Uterus (tissue), 2 donors: Measurements from ENCODE around the gene HRH3.

Source experiments
- CTCF ChIP-seq, 4 experiments: fragments of 200-600 bp in 2 of 4; fragments of 450-650 bp in 2 of 4; sonication (generic) in 2 of 4; IDR thresholded peaks; one replicate each; pipeline ENCODE4 v1.5.1; 2016 to 2019; ENCODE audit warnings: antibody characterized with exemption in 4 of 4, mild to moderate bottlenecking in 2 of 4, moderate library complexity in 1 of 4
- POLR2A ChIP-seq, 2 donors: fragments of 450-650 bp; IDR thresholded peaks; one replicate each; pipeline ENCODE4 v1.6.1; 2016; ENCODE audit warnings: antibody characterized with exemption in 2 of 2, mild to moderate bottlenecking in 1 of 2, moderate library complexity in 1 of 2

- TF ChIP-seq CTCF (IDR thresholded peaks at IDR 0.05), result no peak
- no peak for TF ChIP-seq POLR2A (IDR thresholded peaks at IDR 0.05)
These were observed 1.9 kb downstream of the HRH3 start for GRCh38 chr20:62217913-62218773.
